ENCODE data around the gene PAPPA2. TPM values are rescaled to one million over a fixed set of nuclear protein-coding genes. Genes with fewer than 3 reads are reported as not detected.

The PAPPA2 gene
- total RNA-seq, 1 donor from 2014 or later: not detected

DNA sequence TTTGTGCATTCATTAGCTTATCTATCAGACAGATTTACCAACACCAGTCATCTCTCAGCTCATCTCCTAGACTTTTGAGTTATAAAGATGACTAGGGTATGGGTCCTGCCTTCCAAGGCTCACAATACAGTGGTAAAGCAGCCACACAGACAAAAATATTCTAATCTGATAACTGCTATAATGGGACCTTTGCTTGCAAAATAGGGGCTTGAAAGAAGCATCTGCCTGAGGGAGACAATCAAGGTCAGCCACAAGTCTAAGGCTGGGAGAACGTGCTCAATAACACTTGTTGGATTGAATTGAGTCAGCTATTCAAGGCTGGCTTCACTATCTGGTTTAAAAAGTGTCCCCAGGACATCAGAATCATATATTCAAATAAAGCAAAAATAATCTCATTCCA lies 1.4 kb upstream of the PAPPA2 start:
- intact Hi-C loops (cut with micrococcal nuclease): no loop called here
- no peaks in the 10 kb centered on the region for H3K36me3 Mint-ChIP-seq (ENCODE audit: low read depth)
- no peaks in the 10 kb centered on the region for H3K4me1 Mint-ChIP-seq
- H3K27me3 Mint-ChIP-seq: peaks cover 3% of the 10 kb centered on the region
- no peak overlapping the region for H3K27ac Mint-ChIP-seq
- H3K4me3 Mint-ChIP-seq: no peak overlapping the region
- DNase-seq: no peak
- no peaks in the 10 kb centered on the region for H3K9me3 Mint-ChIP-seq

DNA sequence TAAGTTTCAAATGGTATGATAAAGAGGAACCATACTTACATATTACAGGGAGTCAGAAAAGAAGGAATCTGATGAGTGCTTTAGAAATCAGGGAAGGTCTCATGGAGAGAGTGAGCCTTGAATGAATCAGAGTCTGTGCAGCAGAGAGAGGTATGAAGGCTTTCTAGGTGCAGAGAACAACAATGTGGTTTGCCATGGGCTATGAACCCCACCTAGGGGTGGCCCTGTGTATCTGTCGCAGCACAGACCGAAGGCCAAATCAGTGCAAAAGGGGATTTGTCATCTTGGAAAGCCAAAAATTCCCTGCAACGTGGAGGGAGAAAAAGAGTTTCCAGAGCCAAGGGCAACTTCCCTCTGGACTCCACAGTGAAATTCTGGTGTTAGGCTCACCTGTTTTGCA lies 3.5 kb downstream of the PAPPA2 start:
- Mint-ChIP-seq H3K27ac (no peak overlapping the region), H3K9me3 (no peaks in the 10 kb centered on the region), H3K27me3 (peaks cover 3% of the 10 kb centered on the region), H3K36me3 (ENCODE audit: low read depth) (no peaks in the 10 kb centered on the region), H3K4me3 (no peak overlapping the region), H3K4me1 (no peaks in the 10 kb centered on the region)
- DNase-seq: no peak
- intact Hi-C loops (cut with micrococcal nuclease): no loop called here

DNA sequence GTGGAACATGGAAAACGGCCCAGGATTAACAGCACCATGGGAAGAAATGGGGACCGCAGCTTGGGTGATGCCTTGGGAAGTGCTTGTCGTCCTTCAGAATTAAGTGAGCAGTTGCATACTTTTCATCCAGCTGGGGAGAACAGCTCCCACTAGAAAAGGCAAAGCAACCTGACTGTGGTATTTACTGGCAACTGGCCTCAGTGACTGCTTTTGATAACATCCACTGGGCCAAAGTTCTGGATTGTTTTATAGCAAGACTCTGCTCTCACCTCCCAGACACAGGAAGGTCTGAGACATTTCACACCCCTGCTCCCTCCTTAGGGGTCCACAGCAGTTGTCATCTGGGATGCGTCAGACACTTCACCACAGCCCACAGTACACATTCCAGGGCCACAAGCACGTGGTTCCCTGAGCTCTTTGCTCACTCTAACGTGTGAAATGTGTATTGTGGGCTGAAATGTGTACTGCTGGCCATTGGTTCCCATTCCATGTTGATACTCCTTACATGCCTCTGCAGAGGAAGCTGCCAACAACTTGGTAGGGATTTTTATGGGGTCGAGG lies 6.6 kb downstream of the PAPPA2 start:
- Mint-ChIP-seq H3K27me3 (peaks cover 4% of the 10 kb centered on the region), H3K4me1 (no peaks in the 10 kb centered on the region), H3K27ac (no peak overlapping the region), H3K9me3 (no peaks in the 10 kb centered on the region), H3K36me3 (ENCODE audit: low read depth) (no peaks in the 10 kb centered on the region), H3K4me3 (no peak overlapping the region)
- no peak for DNase-seq
- intact Hi-C loops (cut with micrococcal nuclease): no loop called here

DNA sequence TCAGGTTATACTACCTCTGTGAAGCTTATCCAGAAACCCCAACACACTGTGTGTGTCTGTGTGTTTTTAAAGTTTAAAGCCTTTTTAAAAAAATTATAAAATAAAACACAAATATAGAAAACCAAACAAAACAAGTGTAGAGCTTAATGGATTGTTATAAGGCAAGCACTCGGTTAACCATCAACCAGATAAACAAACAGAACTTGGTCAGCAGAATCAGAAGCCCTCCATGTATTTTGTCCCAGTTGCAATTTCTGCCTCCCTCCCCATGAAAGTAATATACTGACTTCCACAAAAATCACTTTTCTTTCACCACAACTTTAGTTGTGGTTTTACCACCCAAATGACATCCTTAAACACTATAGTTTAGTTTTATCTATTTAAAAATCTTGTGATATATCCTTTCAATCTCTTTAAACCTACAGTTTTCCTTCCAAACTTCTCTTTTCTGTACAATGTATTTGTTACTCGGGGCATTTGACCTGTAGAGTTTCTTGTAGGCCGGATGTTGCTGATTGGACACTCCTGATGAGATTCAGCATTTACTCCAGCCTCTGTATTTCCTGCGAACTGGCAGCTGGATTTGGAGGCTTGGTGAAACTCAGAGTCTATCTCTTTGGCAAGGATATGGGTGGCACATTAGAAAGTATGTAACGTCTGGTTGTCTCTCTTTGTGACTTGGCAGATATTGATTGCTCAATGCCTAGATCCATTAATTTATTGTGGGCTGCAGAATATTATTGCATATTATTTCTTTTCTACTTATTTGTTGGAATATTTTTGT lies 8.6 kb downstream of the PAPPA2 start:
- H3K27me3 Mint-ChIP-seq: peaks cover 4% of the 10 kb centered on the region
- intact Hi-C loops (cut with micrococcal nuclease): no loop called here
- DNase-seq: no peak
- H3K4me3 Mint-ChIP-seq: no peak overlapping the region
- no peaks in the 10 kb centered on the region for H3K36me3 Mint-ChIP-seq (ENCODE audit: low read depth)
- H3K9me3 Mint-ChIP-seq: no peaks in the 10 kb centered on the region
- H3K27ac Mint-ChIP-seq: no peak overlapping the region
- H3K4me1 Mint-ChIP-seq: no peaks in the 10 kb centered on the region

DNA sequence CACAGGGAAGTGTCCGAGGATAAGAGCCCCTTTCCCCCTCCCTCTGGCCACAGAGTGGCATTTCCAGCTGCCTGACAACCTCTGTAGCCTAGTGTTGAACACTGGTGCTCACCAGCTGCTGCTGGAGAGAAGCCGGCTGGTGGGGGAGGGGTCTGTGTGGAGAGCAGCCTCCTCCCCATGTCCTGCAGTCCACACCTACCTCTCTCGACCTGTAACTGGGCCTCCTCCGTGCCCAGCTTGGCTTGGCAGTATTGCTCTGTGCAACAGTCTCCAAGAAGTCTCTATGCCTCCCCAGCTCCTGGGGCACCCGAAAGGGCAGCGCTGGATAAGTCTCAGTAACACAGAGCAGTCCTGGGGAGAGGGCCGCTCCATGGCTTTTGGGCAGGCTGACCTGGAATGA lies 17.0 kb downstream of the PAPPA2 start:
- no peak for DNase-seq
- Mint-ChIP-seq H3K27ac (no peak overlapping the region), H3K9me3 (no peaks in the 10 kb centered on the region), H3K27me3 (no peaks in the 10 kb centered on the region), H3K4me1 (no peaks in the 10 kb centered on the region), H3K36me3 (ENCODE audit: low read depth) (no peaks in the 10 kb centered on the region), H3K4me3 (no peak overlapping the region)
- intact Hi-C loops (cut with micrococcal nuclease): no loop called here

DNA sequence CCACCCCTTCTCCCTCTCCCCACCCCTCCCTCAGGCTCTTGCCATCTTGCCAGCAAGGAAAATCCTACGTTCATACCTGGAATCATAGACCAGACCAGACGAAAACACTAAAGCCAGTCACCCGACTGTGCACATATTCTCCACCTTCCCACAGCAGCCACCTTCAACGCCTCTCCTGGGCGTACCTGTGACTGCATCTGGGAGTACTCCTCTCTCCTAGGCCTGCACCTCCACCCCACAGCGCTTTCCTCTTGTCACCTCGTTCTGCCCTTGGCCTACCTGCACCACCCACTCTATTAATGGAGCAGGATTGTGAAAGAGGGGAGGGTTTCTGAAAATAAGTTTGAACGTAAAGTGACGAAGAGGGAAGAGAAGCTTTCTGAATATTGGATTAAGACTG lies 17.8 kb downstream of the PAPPA2 start:
- DNase-seq: no peak

DNA sequence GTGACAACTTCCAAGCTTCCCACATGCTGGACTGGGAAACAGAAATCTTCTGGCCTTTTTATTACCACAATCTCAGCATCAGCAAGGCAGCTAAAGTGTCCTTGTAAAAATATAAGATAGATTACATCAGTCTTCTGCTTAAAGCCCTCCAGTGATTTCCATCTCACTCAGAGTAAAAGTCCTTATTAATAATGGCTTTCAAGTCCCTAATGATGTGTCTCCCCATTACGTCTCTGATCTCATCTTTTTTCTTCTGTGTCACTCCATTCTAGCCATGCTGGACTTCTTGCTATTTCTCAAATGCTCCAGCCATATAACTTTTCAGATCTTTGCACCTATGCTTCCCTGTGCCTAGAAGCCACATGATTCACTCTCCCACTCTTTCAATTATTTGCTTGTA lies 22.1 kb downstream of the PAPPA2 start:
- H3K27ac Mint-ChIP-seq: no peak overlapping the region
- no peaks in the 10 kb centered on the region for H3K36me3 Mint-ChIP-seq (ENCODE audit: low read depth)
- no peaks in the 10 kb centered on the region for H3K27me3 Mint-ChIP-seq
- intact Hi-C loops (cut with micrococcal nuclease): no loop called here
- no peaks in the 10 kb centered on the region for H3K4me1 Mint-ChIP-seq
- no peaks in the 10 kb centered on the region for H3K9me3 Mint-ChIP-seq
- no peak for DNase-seq
- H3K4me3 Mint-ChIP-seq: no peak overlapping the region

More for the DNA sequence above, 17.8 kb downstream of the PAPPA2 start:
- no peak overlapping the region for H3K27ac Mint-ChIP-seq
- H3K27me3 Mint-ChIP-seq: no peaks in the 10 kb centered on the region
- no peak overlapping the region for H3K4me3 Mint-ChIP-seq
- H3K36me3 Mint-ChIP-seq (ENCODE audit: low read depth): no peaks in the 10 kb centered on the region
- no peaks in the 10 kb centered on the region for H3K9me3 Mint-ChIP-seq
- intact Hi-C loops (cut with micrococcal nuclease): no loop called here
- no peaks in the 10 kb centered on the region for H3K4me1 Mint-ChIP-seq

DNA sequence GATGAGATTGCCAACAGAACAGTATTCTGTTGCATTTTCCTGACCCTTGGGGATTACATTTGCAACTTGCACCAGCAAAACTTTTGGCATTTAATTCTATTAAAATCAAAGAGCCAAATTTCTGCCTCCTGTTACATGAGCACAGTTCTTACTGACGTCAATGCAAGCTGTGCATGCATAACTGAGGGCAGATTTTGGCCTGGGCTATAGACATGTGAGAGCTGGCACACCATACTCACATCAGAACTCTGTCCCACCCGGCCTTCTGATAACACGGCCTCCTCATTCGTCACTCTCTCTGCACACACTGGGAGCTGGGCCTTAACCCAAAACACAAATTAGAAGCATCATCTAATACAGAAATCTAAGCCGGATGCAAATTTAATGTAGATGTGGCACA lies 31.5 kb downstream of the PAPPA2 start:
- Mint-ChIP-seq H3K4me1 (no peaks in the 10 kb centered on the region), H3K9me3 (no peaks in the 10 kb centered on the region), H3K27me3 (no peaks in the 10 kb centered on the region), H3K4me3 (no peak overlapping the region), H3K36me3 (ENCODE audit: low read depth) (no peaks in the 10 kb centered on the region), H3K27ac (no peak overlapping the region)
- DNase-seq: no peak
- intact Hi-C loops (cut with micrococcal nuclease): no loop called here

DNA sequence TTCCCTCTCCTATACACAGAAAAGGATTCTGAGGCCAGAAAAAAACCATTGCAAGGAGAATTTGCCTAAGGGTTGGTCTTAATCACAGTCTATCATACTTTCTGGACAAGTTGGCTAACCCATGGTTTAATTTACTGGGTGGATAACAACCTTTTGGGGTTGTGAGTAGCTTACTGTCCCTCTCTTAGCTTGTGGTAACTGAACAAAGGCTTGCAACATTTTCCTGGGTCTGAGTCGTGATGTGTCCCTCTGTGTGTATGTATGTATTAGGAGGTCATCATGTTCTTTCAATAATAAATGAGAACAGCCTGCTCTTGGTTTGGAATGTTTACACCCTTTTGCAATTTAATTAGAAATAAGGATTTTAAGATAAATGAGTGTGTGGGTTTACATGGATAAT lies 36.7 kb downstream of the PAPPA2 start:
- H3K4me3 Mint-ChIP-seq: no peak overlapping the region

DNA sequence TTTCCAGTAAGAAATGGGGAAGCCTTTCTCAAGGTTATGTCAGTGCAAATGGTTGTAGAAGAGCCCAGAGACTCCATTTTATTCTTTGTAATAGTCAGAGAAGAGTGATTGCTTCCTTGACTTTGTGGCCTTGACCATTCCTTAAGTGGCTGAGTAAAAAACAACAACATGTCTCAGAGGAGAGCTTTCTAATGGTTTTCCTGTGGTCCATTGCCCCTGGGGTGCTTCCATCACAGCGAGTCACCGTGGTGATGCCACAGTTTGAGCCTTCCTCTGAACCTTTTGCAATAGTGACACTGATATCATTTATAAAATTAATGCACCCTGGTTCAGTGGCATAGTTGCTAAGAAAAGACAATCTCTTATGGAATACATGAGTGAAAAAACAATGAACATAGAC lies 38.6 kb downstream of the PAPPA2 start:
- Mint-ChIP-seq H3K9me3 (peaks cover 4% of the 10 kb centered on the region), H3K4me1 (no peaks in the 10 kb centered on the region), H3K4me3 (no peak overlapping the region), H3K27ac (no peak overlapping the region), H3K36me3 (ENCODE audit: low read depth) (no peaks in the 10 kb centered on the region), H3K27me3 (no peaks in the 10 kb centered on the region)
- intact Hi-C loops (cut with micrococcal nuclease): no loop called here
- no peak for DNase-seq

More for the DNA sequence above, 36.7 kb downstream of the PAPPA2 start:
- no peaks in the 10 kb centered on the region for H3K9me3 Mint-ChIP-seq
- no peaks in the 10 kb centered on the region for H3K27me3 Mint-ChIP-seq
- DNase-seq: no peak
- no peak overlapping the region for H3K27ac Mint-ChIP-seq
- no peaks in the 10 kb centered on the region for H3K36me3 Mint-ChIP-seq (ENCODE audit: low read depth)
- no peaks in the 10 kb centered on the region for H3K4me1 Mint-ChIP-seq
- intact Hi-C loops (cut with micrococcal nuclease): no loop called here

DNA sequence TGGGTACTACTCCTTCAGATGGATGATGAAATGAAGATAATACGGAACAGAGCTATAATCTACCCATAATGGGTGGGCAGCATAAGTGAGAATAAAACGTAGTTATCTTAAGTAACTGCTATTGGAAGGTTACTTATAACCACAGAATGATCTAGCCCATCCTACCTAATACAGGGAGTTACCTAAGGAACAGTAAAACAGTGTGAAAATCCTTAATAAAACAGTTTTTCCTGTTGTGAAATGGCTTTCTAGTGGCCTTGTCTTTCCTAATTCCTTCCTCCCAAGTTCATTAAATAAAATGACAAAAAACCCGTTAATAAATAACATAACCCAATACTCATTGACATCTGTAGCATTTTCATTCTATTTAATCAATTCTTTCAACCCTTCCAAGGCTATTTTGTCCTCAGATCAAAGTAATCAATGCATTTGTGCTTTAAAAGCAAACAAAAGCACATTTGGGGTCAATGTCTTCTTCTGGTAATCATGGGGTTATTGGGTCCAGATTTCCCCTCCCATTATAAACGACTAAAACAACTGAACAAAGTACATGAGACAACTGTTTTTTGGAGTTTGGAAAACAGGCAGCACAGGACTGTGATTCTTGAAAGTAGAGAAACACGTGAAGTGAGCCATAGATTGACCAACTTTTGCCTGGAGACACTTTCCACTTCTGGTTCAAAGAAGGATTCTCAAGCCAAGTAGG lies 42.0 kb downstream of the PAPPA2 start:
- H3K36me3 Mint-ChIP-seq (ENCODE audit: low read depth): no peaks in the 10 kb centered on the region
- DNase-seq: no peak
- no peak overlapping the region for H3K27ac Mint-ChIP-seq
- H3K27me3 Mint-ChIP-seq: no peaks in the 10 kb centered on the region
- H3K9me3 Mint-ChIP-seq: peaks cover 4% of the 10 kb centered on the region
- no peak overlapping the region for H3K4me3 Mint-ChIP-seq
- intact Hi-C loops (cut with micrococcal nuclease): no loop called here
- no peaks in the 10 kb centered on the region for H3K4me1 Mint-ChIP-seq

DNA sequence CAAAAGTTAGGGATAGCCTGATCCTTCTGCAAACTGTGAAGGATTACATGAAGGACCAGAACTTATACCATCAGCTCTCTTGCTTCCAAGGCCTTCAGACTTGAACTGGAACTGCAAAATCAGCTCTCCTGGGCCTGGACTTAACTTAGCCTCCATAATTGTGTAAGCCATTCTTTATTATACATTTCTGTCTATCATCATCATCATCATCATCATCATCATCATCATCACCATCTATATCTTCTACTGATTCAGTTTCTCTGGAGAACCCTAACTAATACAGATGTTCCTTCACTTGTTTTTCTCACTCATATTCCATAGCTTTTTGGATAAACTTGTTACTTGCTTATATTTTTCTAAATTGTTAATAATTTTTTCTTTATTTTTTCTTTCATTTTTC lies 50.0 kb downstream of the PAPPA2 start:
- intact Hi-C loops (cut with micrococcal nuclease): no loop called here
- Mint-ChIP-seq H3K9me3 (no peaks in the 10 kb centered on the region), H3K4me3 (no peak overlapping the region), H3K36me3 (ENCODE audit: low read depth) (no peaks in the 10 kb centered on the region), H3K27ac (no peak overlapping the region), H3K4me1 (no peaks in the 10 kb centered on the region), H3K27me3 (no peaks in the 10 kb centered on the region)
- no peak for DNase-seq

DNA sequence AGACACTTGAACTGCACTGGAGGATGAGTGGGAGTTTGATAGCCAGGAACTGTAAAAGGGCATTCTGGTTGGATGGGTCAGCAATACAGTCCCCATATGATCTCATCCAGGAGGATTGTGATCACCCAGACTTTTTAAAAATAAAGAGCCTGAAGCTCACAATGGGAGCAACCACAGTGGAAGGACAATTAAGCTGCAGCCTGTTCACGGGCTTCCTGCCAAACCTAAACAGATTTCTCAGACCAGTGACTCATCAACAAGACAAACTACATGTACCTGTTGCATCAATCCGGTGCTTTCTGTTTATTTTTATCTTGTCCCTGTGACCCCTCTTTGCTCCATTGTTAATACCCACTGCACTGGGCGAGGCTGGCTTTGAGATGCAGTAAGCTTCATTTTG lies 52.3 kb downstream of the PAPPA2 start:
- no peaks in the 10 kb centered on the region for H3K4me1 Mint-ChIP-seq
- no peak overlapping the region for H3K4me3 Mint-ChIP-seq
- no peaks in the 10 kb centered on the region for H3K9me3 Mint-ChIP-seq
- no peak for DNase-seq
- no peaks in the 10 kb centered on the region for H3K36me3 Mint-ChIP-seq (ENCODE audit: low read depth)
- no peak overlapping the region for H3K27ac Mint-ChIP-seq
- H3K27me3 Mint-ChIP-seq: no peaks in the 10 kb centered on the region
- intact Hi-C loops (cut with micrococcal nuclease): no loop called here

DNA sequence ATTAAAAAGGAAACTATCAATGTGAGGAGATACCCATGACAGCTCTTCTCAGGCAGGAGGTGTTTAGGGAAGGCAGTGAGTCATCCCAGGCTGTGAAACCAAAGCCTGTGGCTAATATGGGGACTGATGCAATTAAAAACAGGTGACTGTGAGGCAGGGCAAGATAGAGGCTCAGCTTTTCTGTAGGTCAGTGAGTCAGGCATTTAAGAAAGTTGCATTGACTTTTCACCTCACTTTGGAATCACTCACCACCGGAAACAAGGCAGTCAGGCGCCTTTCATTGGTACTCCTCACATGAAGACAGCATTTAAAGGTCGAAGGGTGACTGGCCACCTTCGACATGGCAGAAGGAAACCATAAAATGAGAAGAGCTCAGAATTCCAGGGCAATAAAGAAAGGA lies 54.5 kb downstream of the PAPPA2 start:
- Mint-ChIP-seq H3K27ac (no peak overlapping the region), H3K36me3 (ENCODE audit: low read depth) (no peaks in the 10 kb centered on the region), H3K4me1 (no peaks in the 10 kb centered on the region), H3K4me3 (no peak overlapping the region), H3K27me3 (no peaks in the 10 kb centered on the region), H3K9me3 (no peaks in the 10 kb centered on the region)
- no peak for DNase-seq
- intact Hi-C loops (cut with micrococcal nuclease): no loop called here

All from activated CD4-positive, alpha-beta T cell treated with anti-CD3 and anti-CD28 coated beads, Interleukin-2, amount 10 ng/mL, durations not matched to agents 24 days and 14 days (primary cell).